AG09309 (cell line): ENCODE results near the gene ACTA2.
A peak's percentile ranks its signal among the peaks of the same experiment; 100 is the strongest.

ENCODE experiments used
- DNase-seq: peaks from one replicate; pipeline ENCODE4 v3.0.0-alpha.2; 2010; ENCODE audit warnings: low read depth
- H3K4me3 ChIP-seq: 2 replicates; pipeline ENCODE4 v1.5.1; 2011; ENCODE audit warnings: mild to moderate bottlenecking, low read depth, low read length, moderate library complexity; ENCODE audit not compliant: control insufficient read depth
- CTCF ChIP-seq: IDR thresholded peaks from 2 replicates; pipeline ENCODE4 v1.5.1; 2011; ENCODE audit warnings: mild to moderate bottlenecking, low read depth, low read length, inconsistent platforms; ENCODE audit not compliant: insufficient read depth, control insufficient read depth; ENCODE audit errors: missing control alignments

Gene ACTA2

GRCh38 chr10:88978463-88978862 is 25.9 kb upstream of the ACTA2 start:
- no peak for DNase-seq
- H3K4me3 ChIP-seq = no peak overlapping the region
- TF ChIP-seq CTCF = no peak

- no peak for TF ChIP-seq CTCF
- peak overlapping the region; percentile 24 for H3K4me3 ChIP-seq
- DNase-seq = no peak
These were observed 22.8 kb upstream of the ACTA2 start for GRCh38 chr10:88975377-88975720.

- peak overlapping the region; percentile 24 for H3K4me3 ChIP-seq
- no peak for TF ChIP-seq CTCF
- DNase-seq = no peak
These were observed 22.1 kb upstream of the ACTA2 start for GRCh38 chr10:88974446-88975376.

GRCh38 chr10:88974012-88974411 is 21.4 kb upstream of the ACTA2 start:
- H3K4me3 ChIP-seq = no peak overlapping the region
- DNase-seq = no peak
- TF ChIP-seq CTCF = no peak

GRCh38 chr10:88971221-88972061 is 18.9 kb upstream of the ACTA2 start:
- DNase-seq = no peak
- no peak for TF ChIP-seq CTCF
- no peak overlapping the region for H3K4me3 ChIP-seq

- no peak for DNase-seq
- TF ChIP-seq CTCF = no peak
- no peak overlapping the region for H3K4me3 ChIP-seq
These were observed 15.8 kb upstream of the ACTA2 start for GRCh38 chr10:88968391-88968790.
